ENCODE measurements around the gene NCAM2.

NCAM2 gene

GRCh38 chr21:21481239-21481638 lies 483.0 kb downstream of the NCAM2 start:
- H3K27ac ChIP-seq (ENCODE audit: low read depth, low read length, poor library complexity, severe bottlenecking), result no peak overlapping the region
- no peaks in the 10 kb centered on the region for H3K36me3 ChIP-seq (ENCODE audit: insufficient read depth, low read length)
- no peak overlapping the region for H3K9ac ChIP-seq (ENCODE audit: low read length)
- no peak overlapping the region for H3K4me3 ChIP-seq (ENCODE audit: low read depth, low read length, poor library complexity, severe bottlenecking)
- H2AFZ ChIP-seq (ENCODE audit: low read length), result no peak overlapping the region
- H3K79me2 ChIP-seq (ENCODE audit: insufficient read depth, low read length), result no peaks in the 10 kb centered on the region
- TF ChIP-seq CTCF (IDR thresholded peaks at IDR 0.05; ENCODE audit: low read length), result no peak
- no peak for TF ChIP-seq EZH2 (IDR thresholded peaks at IDR 0.05; ENCODE audit: borderline replicate concordance, low read length)
- H3K27me3 ChIP-seq (ENCODE audit: insufficient read depth, low read length), result no peaks in the 10 kb centered on the region
- no peaks in the 10 kb centered on the region for H3K9me2 ChIP-seq (ENCODE audit: low read depth, low read length)
- no peaks in the 10 kb centered on the region for H4K20me1 ChIP-seq (ENCODE audit: insufficient read depth, low read length)
- H3F3A ChIP-seq (ENCODE audit: insufficient read depth, low read length), result no peaks in the 10 kb centered on the region
- no peak overlapping the region for H3K4me2 ChIP-seq (ENCODE audit: low read length)
- no peaks in the 10 kb centered on the region for H3K9me3 ChIP-seq (ENCODE audit: low read length)
- no peaks in the 10 kb centered on the region for H3K4me1 ChIP-seq (ENCODE audit: insufficient read depth, low read length, severe bottlenecking)

- H2AFZ ChIP-seq (ENCODE audit: low read length), result no peak overlapping the region
- H3K4me3 ChIP-seq (ENCODE audit: low read depth, low read length, poor library complexity, severe bottlenecking), result no peak overlapping the region
- H3K4me2 ChIP-seq (ENCODE audit: low read length), result no peak overlapping the region
- no peaks in the 10 kb centered on the region for H3K4me1 ChIP-seq (ENCODE audit: insufficient read depth, low read length, severe bottlenecking)
- no peaks in the 10 kb centered on the region for H3K36me3 ChIP-seq (ENCODE audit: insufficient read depth, low read length)
- no peaks in the 10 kb centered on the region for H3F3A ChIP-seq (ENCODE audit: insufficient read depth, low read length)
- H4K20me1 ChIP-seq (ENCODE audit: insufficient read depth, low read length), result no peaks in the 10 kb centered on the region
- no peaks in the 10 kb centered on the region for H3K79me2 ChIP-seq (ENCODE audit: insufficient read depth, low read length)
- no peaks in the 10 kb centered on the region; the same call in 1 of the 2 replicates for H3K9me2 ChIP-seq (ENCODE audit: low read depth, low read length)
- no peaks in the 10 kb centered on the region for H3K9me3 ChIP-seq (ENCODE audit: low read length)
- H3K27ac ChIP-seq (ENCODE audit: low read depth, low read length, poor library complexity, severe bottlenecking), result no peak overlapping the region
- TF ChIP-seq CTCF (IDR thresholded peaks at IDR 0.05; ENCODE audit: low read length), result no peak
- no peak for TF ChIP-seq EZH2 (IDR thresholded peaks at IDR 0.05; ENCODE audit: borderline replicate concordance, low read length)
- H3K9ac ChIP-seq (ENCODE audit: low read length), result no peak overlapping the region
- no peaks in the 10 kb centered on the region for H3K27me3 ChIP-seq (ENCODE audit: insufficient read depth, low read length)
Measured at GRCh38 chr21:21508859-21509258, 510.6 kb downstream of the NCAM2 start.

- H4K20me1 ChIP-seq (ENCODE audit: insufficient read depth, low read length), result no peaks in the 10 kb centered on the region
Measured at GRCh38 chr21:21530680-21531079, 532.5 kb downstream of the NCAM2 start.

More at GRCh38 chr21:21530680-21531079, 532.5 kb downstream of the NCAM2 start:
- Histone ChIP-seq H3K79me2 (ENCODE audit: insufficient read depth, low read length) (no peaks in the 10 kb centered on the region), H3K9me3 (ENCODE audit: low read length) (no peaks in the 10 kb centered on the region), H2AFZ (ENCODE audit: low read length) (no peak overlapping the region), H3K27ac (ENCODE audit: low read depth, low read length, poor library complexity, severe bottlenecking) (no peak overlapping the region), H3K27me3 (ENCODE audit: insufficient read depth, low read length) (no peaks in the 10 kb centered on the region), H3F3A (ENCODE audit: insufficient read depth, low read length) (no peaks in the 10 kb centered on the region), H3K36me3 (ENCODE audit: insufficient read depth, low read length) (no peaks in the 10 kb centered on the region), H3K9me2 (ENCODE audit: low read depth, low read length) (no peaks in the 10 kb centered on the region), H3K9ac (ENCODE audit: low read length) (no peak overlapping the region), H3K4me2 (ENCODE audit: low read length) (no peak overlapping the region), H3K4me1 (ENCODE audit: insufficient read depth, low read length, severe bottlenecking) (no peaks in the 10 kb centered on the region), H3K4me3 (ENCODE audit: low read depth, low read length, poor library complexity, severe bottlenecking) (no peak overlapping the region)
- TF ChIP-seq EZH2 (IDR thresholded peaks at IDR 0.05; ENCODE audit: borderline replicate concordance, low read length) (no peak), CTCF (IDR thresholded peaks at IDR 0.05; ENCODE audit: low read length) (no peak)

Measured in OCI-LY1 (cell line).